Adipocyte (in vitro differentiated cells): ENCODE data around the gene GTSE1.

Experiments used
- DNase-seq: peaks from one replicate; pipeline ENCODE4 v3.0.0-alpha.2; 2015; ENCODE audit warnings: low read depth
- H3K27me3 ChIP-seq: replicated peaks from 2 replicates; pipeline ENCODE4 v1.7.0; 2013; ENCODE audit warnings: mild to moderate bottlenecking, low read length, moderate library complexity; ENCODE audit not compliant: control insufficient read depth, insufficient read depth
- H3K36me3 ChIP-seq: 2 replicates; pipeline ENCODE4 v1.7.0; 2013; ENCODE audit warnings: low read length, mild to moderate bottlenecking, moderate library complexity; ENCODE audit not compliant: control insufficient read depth, insufficient read depth, severe bottlenecking
- H3K4me1 ChIP-seq: 2 replicates; pipeline ENCODE4 v1.7.0; 2013; ENCODE audit warnings: mild to moderate bottlenecking, low read length, moderate library complexity; ENCODE audit not compliant: control insufficient read depth, insufficient read depth
- H3K4me3 ChIP-seq: 2 replicates; pipeline ENCODE4 v1.7.0; 2013; ENCODE audit warnings: mild to moderate bottlenecking, low read length, moderate library complexity
- H3K9ac ChIP-seq: 2 replicates; pipeline ENCODE4 v1.7.0; 2013; ENCODE audit warnings: mild to moderate bottlenecking, low read length, moderate library complexity
- H3K9me3 ChIP-seq: 2 replicates; pipeline ENCODE4 v1.7.0; 2013; ENCODE audit warnings: mild to moderate bottlenecking, low read length, moderate library complexity; ENCODE audit not compliant: control insufficient read depth

GTSE1 gene

DNA sequence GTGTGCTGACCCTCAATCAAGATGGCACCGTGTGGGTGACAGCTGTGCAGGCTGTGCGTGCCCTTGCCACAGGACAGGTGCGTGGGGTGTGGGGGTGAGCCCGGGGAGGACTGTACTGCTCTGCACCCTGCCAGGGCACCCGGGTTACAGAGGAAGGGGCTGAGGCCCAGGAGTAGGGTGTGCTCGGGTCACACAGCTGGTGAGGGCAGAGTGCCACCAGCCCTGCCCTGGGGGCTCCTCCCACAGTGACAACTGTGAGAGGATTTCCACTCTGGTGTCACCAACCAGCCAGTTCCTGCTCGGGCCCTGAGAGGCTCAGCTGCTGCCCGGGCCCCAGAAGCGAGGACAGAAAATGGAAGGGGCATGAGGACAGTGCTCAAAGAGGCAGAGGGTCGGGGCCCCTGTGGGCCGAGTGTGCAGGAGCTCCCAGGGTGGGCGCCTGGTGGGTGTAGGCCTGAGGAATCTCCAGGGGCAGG is 59.4 kb downstream of the GTSE1 start:
- Histone ChIP-seq H3K9ac (no peak overlapping the region), H3K4me1 (no peaks in the 10 kb centered on the region), H3K9me3 (no peaks in the 10 kb centered on the region), H3K36me3 (peaks cover 51% of the 10 kb centered on the region), H3K27me3 (no peaks in the 10 kb centered on the region), H3K4me3 (no peak overlapping the region)
- DNase-seq = no peak

GRCh38 chr22:46356496-46357480 is 60.1 kb downstream of the GTSE1 start:
- no peaks in the 10 kb centered on the region for H3K9me3 ChIP-seq
- H3K9ac ChIP-seq = no peak overlapping the region
- no peak overlapping the region for H3K4me3 ChIP-seq
- peaks cover 44% of the 10 kb centered on the region for H3K36me3 ChIP-seq
- DNase-seq = no peak
- H3K4me1 ChIP-seq = no peaks in the 10 kb centered on the region
- H3K27me3 ChIP-seq = no peaks in the 10 kb centered on the region

- no peak for DNase-seq
- peaks cover 33% of the 10 kb centered on the region for H3K36me3 ChIP-seq
- H3K4me3 ChIP-seq = no peak overlapping the region
- H3K27me3 ChIP-seq = no peaks in the 10 kb centered on the region
- no peak overlapping the region for H3K9ac ChIP-seq
- H3K9me3 ChIP-seq = no peaks in the 10 kb centered on the region
- peaks cover 8% of the 10 kb centered on the region for H3K4me1 ChIP-seq
Measured at GRCh38 chr22:46357711-46358520, 61.2 kb downstream of the GTSE1 start.

DNA sequence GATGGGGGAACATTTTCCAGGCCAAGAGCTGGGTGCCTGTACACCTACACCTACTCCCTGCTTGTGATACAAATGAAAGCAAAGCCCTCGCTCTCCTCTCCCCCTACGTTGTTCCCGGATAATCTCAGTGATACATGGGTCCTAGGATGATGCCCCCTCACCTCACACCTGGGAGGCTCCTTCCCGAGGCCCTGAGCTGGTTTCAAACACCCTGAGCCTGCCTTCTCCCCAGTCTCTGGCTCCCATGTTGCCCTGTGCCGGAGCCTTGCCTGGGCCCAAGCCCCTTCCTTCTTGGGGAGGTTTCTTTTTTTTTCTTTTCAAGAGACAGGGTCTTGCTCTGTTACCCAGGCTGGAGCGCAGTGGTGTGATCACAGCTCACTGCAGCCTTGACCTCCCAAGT is 62.1 kb downstream of the GTSE1 start:
- DNase-seq = no peak
- Histone ChIP-seq H3K4me3 (no peak overlapping the region), H3K9ac (no peak overlapping the region), H3K9me3 (no peaks in the 10 kb centered on the region), H3K36me3 (peaks cover 24% of the 10 kb centered on the region), H3K27me3 (peaks cover under 1% of the 10 kb centered on the region), H3K4me1 (peaks cover 8% of the 10 kb centered on the region)

- Histone ChIP-seq H3K27me3 (peaks cover 3% of the 10 kb centered on the region), H3K4me3 (no peak overlapping the region), H3K4me1 (peaks cover 8% of the 10 kb centered on the region), H3K9ac (no peak overlapping the region), H3K36me3 (peaks cover 18% of the 10 kb centered on the region), H3K9me3 (no peaks in the 10 kb centered on the region)
- DNase-seq = no peak
Measured at GRCh38 chr22:46359362-46359761, 62.7 kb downstream of the GTSE1 start.

DNA sequence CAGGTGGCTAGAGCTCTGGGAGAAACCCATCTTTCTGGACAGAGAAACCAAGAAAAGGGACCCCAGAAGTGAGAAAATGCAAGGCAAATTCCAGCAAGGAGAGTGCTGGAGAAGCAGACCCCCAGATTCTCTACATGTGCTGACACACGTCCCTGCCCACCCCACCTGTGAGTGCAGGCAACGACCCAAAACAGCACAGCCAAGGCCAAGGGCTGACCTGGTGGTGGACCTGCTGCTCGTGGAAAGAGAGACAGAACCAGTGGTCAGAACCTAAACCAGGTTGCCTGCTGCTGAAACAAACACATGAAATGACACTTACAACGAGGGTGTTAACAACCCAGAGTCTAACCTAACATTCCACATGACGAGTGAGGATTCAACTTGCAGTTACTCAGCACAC is 63.4 kb downstream of the GTSE1 start:
- Histone ChIP-seq H3K4me1 (peaks cover 8% of the 10 kb centered on the region), H3K9me3 (no peaks in the 10 kb centered on the region), H3K9ac (no peak overlapping the region), H3K4me3 (no peak overlapping the region), H3K36me3 (peaks cover 15% of the 10 kb centered on the region), H3K27me3 (peaks cover 10% of the 10 kb centered on the region)
- no peak for DNase-seq

DNA sequence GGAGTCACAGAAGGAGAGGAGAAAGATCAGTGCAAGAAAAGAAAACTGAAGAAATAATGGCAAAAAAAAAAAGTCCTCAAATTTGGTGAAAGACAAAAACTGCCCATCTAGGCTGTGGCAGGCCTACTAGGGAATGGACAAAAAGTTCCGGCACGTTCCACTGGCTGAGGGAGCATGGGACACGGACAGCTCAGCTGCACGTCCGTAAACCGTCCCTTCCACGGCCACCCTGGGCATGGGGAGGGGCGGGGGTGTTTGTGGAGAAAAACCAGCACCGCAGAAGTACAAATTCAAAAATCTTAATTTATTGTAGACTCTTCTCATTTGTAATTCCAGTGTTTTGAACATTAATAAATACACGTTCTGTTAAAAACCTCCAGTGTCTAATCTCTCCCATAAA is 64.2 kb downstream of the GTSE1 start:
- H3K4me3 ChIP-seq = no peak overlapping the region

GRCh38 chr22:46361826-46362202 is 65.1 kb downstream of the GTSE1 start:
- H3K9me3 ChIP-seq = no peaks in the 10 kb centered on the region
- H3K4me3 ChIP-seq = no peak overlapping the region
- peaks cover 15% of the 10 kb centered on the region for H3K27me3 ChIP-seq
- no peak overlapping the region for H3K9ac ChIP-seq
- no peak for DNase-seq
- H3K36me3 ChIP-seq = peaks cover 6% of the 10 kb centered on the region
- H3K4me1 ChIP-seq = peaks cover 8% of the 10 kb centered on the region

More for the DNA sequence above, 64.2 kb downstream of the GTSE1 start:
- DNase-seq = no peak
- Histone ChIP-seq H3K9me3 (no peaks in the 10 kb centered on the region), H3K9ac (no peak overlapping the region), H3K27me3 (peaks cover 15% of the 10 kb centered on the region), H3K4me1 (peaks cover 8% of the 10 kb centered on the region), H3K36me3 (peaks cover 14% of the 10 kb centered on the region)

DNA sequence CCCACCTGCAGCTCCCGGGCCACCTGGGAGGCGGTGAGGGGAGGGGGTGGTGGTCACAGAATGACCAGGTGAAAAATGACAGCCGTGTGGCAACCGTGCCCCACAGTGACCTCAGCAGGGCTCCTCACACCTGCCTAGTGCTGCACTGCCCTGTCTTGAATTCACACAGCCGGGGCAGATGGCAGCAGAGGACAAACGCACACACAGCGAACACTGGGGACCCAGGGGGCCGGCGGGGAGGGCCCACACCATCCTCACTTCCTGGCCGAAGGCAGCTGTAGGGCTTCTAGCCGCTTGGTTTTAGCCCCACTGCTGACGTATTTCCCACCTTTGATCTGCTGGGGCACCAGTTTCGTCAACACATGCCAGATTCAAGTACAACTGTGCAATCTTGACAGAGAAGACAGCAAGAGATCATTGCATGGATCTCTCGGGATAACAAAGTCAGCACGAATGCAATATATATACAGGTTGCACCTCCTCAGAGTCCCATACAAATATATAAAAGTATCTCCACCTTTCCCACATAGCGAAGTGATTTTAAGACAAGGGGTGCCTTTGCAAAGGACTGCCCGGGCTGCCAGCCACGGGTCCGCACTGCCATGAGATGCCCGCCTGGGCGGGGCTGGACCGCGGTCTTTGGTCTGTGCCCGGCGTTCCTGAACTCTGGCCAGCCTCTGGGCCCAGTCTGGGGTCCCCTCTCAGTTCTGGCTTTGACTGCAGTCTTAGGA is 65.7 kb downstream of the GTSE1 start:
- no peak for DNase-seq
- H3K4me1 ChIP-seq = peaks cover 8% of the 10 kb centered on the region
- H3K36me3 ChIP-seq = peaks cover under 1% of the 10 kb centered on the region
- H3K4me3 ChIP-seq = no peak overlapping the region
- no peak overlapping the region for H3K9ac ChIP-seq
- H3K9me3 ChIP-seq = no peaks in the 10 kb centered on the region
- peaks cover 21% of the 10 kb centered on the region for H3K27me3 ChIP-seq

GRCh38 chr22:46362934-46363515 is 66.4 kb downstream of the GTSE1 start:
- Histone ChIP-seq H3K27me3 (peaks cover 27% of the 10 kb centered on the region), H3K9ac (no peak overlapping the region), H3K4me3 (no peak overlapping the region), H3K4me1 (peaks cover 8% of the 10 kb centered on the region), H3K36me3 (no peaks in the 10 kb centered on the region), H3K9me3 (no peaks in the 10 kb centered on the region)
- no peak for DNase-seq
